ENCODE data around the gene PARP12.
A peak's percentile ranks its signal among the peaks of the same experiment; 100 is the strongest.

Gene PARP12

GRCh38 chr7:140008755-140009610 is 53.8 kb downstream of the PARP12 start (continued):
- no peak for TF ChIP-seq ZNF404 (tag by site-specific recombination; IDR thresholded peaks at IDR 0.05)
- TF ChIP-seq FEZF1 (tag by site-specific recombination; IDR thresholded peaks at IDR 0.05), result no peak
- TF ChIP-seq AEBP2 (tag by site-specific recombination; IDR thresholded peaks at IDR 0.05; ENCODE audit: borderline replicate concordance), result no peak
- TF ChIP-seq, protein P1, sequence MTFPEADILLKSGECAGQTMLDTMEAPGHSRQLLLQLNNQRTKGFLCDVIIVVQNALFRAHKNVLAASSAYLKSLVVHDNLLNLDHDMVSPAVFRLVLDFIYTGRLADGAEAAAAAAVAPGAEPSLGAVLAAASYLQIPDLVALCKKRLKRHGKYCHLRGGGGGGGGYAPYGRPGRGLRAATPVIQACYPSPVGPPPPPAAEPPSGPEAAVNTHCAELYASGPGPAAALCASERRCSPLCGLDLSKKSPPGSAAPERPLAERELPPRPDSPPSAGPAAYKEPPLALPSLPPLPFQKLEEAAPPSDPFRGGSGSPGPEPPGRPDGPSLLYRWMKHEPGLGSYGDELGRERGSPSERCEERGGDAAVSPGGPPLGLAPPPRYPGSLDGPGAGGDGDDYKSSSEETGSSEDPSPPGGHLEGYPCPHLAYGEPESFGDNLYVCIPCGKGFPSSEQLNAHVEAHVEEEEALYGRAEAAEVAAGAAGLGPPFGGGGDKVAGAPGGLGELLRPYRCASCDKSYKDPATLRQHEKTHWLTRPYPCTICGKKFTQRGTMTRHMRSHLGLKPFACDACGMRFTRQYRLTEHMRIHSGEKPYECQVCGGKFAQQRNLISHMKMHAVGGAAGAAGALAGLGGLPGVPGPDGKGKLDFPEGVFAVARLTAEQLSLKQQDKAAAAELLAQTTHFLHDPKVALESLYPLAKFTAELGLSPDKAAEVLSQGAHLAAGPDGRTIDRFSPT (tag by site-specific recombination; IDR thresholded peaks at IDR 0.05), result no peak

DNA sequence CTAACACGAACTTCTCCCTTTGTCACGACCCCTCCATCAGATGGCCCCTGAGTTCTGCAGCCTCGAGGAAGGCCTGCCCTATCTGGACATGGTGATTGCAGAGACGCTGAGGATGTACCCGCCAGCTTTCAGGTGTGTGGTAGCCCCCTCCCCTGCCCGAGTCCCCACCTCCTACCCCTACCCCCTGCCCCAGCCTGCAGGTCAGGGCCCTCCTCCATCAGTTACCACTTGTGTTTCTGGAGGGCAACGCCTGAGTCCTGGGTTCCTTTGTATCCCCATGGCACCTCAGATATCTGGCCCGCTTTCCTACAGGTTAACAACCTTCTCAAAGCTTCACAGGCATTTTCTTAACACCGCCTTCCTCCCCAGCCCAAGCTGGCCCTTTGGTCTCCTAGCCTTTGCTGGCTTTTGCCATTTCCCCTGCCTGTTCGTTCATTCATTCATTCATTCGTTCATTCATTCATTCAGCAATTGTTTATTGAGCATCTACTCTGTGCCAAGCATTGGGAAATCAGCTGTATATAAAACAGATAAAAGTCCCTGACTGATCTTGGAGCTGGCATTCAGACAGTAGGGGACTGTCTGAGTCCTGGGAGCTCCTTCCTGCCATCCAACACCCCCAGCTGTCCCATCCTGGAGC is 55.6 kb downstream of the PARP12 start:
- POLR2A ChIA-PET, result no interaction called here
- H3K4me3 ChIP-seq (ENCODE audit: low read depth, low read length), result no peak overlapping the region
- no peak overlapping the region for H3K27ac ChIP-seq (ENCODE audit: extremely low read depth, low read depth, low read length)
- CTCF ChIA-PET, result interaction anchor here (0.9 to 1.9 kb wide), 4 partner anchors 9 to 573 kb away, joined by 3 to 12 read pairs (median 4); no protein-coding TSS in a partner anchor
- H3K9me3 ChIP-seq (ENCODE audit: control insufficient read depth, insufficient read depth, low read depth, low read length), result no peaks in the 10 kb centered on the region
- TF ChIP-seq ZNF707 (tag by site-specific recombination; IDR thresholded peaks at IDR 0.05), result no peak
- TF ChIP-seq ATF2 (tag by site-specific recombination; IDR thresholded peaks at IDR 0.05; ENCODE audit: low read depth), result no peak
- TF ChIP-seq, protein P1 (tag by site-specific recombination; IDR thresholded peaks at IDR 0.05), result no peak
- TF ChIP-seq ZNF24 (tag by site-specific recombination; IDR thresholded peaks at IDR 0.05), result 0 out of 2 replicates have a peak, but pooled peaks have one; percentile 51
- TF ChIP-seq ZBTB6 (tag by site-specific recombination; IDR thresholded peaks at IDR 0.05), result no peak
- TF ChIP-seq SETDB1 (IDR thresholded peaks at IDR 0.05; ENCODE audit: insufficient read length, low read length), result no peak
- TF ChIP-seq KLF9 (tag by site-specific recombination; IDR thresholded peaks at IDR 0.05; ENCODE audit: low read depth), result no peak
- TF ChIP-seq ZNF626 (tag by site-specific recombination; IDR thresholded peaks at IDR 0.05), result no peak
- TF ChIP-seq ZNF664 (tag by site-specific recombination; IDR thresholded peaks at IDR 0.05), result 0 out of 2 replicates have a peak, but pooled peaks have one; percentile 29
- no peaks in the 10 kb centered on the region for H3K36me3 ChIP-seq (ENCODE audit: control insufficient read depth in 2 of 2, insufficient read depth in 1 of 2, low read length in 2 of 2)
- no peaks in the 10 kb centered on the region for H3K4me1 ChIP-seq (ENCODE audit: control insufficient read depth, insufficient read depth, low read length)

Measured in HEK293 (cell line).